Esophagus squamous epithelium (tissue), 4 donors: ENCODE measurements around the gene ANKH.

Source experiments
- CTCF ChIP-seq, 6 experiments: fragments of 450-650 bp in 4 of 6; fragments of 200-600 bp in 2 of 6; sonication (generic) in 2 of 6; IDR thresholded peaks; one replicate each; pipeline ENCODE4 v1.5.1; 2016 to 2019; ENCODE audit warnings: antibody characterized with exemption in 6 of 6, mild to moderate bottlenecking in 4 of 6, moderate library complexity in 4 of 6
- POLR2A ChIP-seq, 4 donors: fragments of 450-650 bp; IDR thresholded peaks; one replicate each; pipeline ENCODE4 v1.6.1; 2017; ENCODE audit warnings: antibody characterized with exemption in 4 of 4, mild to moderate bottlenecking in 4 of 4, moderate library complexity in 3 of 4

GRCh38 chr5:14705556-14705955 is 166.0 kb downstream of the ANKH start:
- TF ChIP-seq CTCF (IDR thresholded peaks at IDR 0.05): no peak
- no peak for TF ChIP-seq POLR2A (IDR thresholded peaks at IDR 0.05)
